ENCODE data around the gene MAP2K7.
"Not testable (repeated sequence)": the region's sequence is repeated elsewhere in the genome, so short reads cannot be mapped to it uniquely, and the experiment has no call there.

Gene MAP2K7

DNA sequence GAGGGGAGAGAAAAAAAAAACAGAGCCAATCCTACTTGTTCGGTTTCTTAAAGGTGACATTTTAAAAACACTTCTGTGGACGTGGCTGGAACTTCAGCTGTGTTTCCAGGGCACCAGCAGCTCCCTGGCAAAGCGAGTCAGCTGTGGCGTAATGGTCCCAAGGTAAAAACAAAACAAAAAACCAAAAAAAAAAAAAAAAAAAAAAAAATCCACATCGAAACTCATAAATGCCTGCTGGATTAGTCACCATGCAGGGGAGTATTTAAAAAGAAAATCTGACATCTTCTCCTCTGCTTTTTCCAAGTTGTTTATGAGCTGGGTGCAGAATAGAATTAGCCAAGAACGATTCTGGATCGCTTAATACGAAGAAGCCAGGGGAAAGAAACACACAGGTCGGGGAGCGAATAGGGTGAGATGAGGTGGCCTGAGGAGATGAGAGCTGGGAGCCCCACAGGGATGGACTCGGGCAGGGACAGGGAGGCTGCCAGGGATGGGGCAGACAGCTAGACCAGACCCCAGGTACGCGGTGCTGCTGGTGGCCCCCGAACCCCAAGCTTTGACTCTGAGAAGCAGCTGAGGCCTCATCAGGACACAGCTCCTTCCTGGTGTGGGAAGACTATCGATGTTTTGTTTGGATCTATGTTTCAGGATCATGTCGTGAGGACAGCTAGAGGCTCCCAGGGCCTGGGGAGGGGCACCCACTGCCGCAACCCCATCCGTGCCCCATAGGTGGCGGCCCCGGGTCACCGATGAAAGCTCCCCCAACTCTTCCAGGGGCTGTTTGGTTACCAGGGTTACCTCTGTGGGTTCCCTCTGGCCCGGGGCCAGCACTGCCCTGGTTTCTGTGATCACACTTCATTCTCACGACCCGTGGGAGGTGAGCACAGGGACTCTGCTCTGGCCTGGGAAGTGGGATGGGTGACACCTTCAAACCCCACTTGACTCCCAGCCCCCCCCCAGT lies 25.3 kb downstream of the MAP2K7 start:
- in situ Hi-C loops (cut with MboI; ENCODE audit: low sequenced_read_pairs): no loop called here

DNA sequence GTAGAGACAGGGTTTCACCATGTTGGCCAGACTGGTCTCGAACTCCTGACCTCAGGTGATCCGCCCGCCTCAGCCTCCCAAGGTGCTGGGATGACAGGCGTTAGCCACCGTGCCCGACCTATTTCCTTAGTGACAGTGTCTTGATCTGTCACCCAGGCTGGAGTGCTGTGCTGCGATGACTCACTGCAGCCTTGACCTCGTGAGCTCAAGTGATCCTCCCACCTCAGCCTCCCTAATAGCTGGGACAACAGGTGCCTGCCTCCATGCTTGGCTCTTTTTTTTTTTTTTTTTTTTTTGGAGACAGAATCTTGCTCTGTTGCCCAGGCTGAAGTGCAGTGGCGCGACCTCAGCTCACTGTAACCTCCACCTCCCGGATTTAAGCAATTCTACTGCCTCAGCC lies 26.4 kb downstream of the MAP2K7 start:
- in situ Hi-C loops (cut with MboI; ENCODE audit: low sequenced_read_pairs): not testable (repeated sequence)

DNA sequence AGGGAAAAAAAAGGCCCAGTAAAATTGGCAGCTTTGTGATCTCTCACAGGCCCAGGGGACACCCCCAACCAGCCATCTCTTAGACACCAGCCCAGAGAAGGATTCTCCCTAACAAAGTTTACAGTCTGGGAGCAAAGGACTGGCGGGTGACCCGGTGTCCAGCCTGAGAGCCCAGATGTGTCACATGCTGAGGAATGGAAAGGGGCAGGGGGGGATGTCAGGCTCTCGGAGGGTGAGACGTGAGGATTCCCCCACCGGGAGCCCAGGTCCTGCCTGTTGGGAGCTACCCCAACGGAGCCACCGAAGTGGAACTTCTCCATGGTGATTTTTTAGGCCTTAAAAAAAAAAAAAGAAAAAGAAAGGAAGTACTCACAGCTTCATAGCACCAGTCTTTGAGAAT lies 27.1 kb downstream of the MAP2K7 start:
- in situ Hi-C loops (cut with MboI; ENCODE audit: low sequenced_read_pairs): no loop called here

DNA sequence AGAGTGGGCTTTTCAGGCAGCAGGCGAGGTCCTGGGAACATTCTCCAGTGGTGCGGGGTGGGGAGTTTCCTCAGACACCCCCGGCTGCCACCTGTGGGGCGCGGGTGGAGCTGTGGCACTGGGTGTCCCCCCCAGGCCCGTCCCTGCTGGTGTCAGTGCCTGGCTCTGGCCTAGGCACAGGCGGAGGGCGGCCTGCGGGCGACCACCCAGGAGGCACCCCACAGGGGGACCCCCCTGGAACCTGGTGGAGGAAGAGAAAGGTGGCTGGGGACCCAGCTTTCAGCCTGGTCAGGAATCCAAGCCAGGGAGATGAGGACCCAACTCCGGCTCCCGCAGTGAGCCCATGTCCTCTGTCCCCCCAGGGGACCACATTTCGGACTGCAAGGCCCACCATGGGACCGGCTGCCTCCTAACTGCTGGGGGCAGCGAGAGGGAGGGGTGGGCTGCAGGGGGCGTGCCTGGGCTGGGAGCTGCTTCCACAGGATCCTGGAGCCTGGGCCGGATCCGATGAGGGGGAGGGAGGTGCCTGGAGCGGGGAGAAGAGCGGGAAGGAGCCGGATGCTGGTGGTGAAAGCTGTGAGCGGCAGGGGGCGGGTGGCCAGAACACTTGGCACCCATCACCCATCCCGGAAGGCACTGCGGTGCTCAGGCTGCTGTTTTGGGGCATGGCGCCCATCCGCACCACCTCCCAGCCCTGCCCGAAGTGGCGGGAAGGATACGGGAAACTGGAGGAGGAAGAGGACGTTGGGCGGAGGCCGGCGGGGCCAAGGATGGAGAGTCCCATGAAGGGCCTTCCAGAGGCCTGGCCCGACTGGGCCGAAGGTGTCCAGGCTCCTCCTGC lies 27.8 kb downstream of the MAP2K7 start:
- in situ Hi-C loops (cut with MboI; ENCODE audit: low sequenced_read_pairs): no loop called here

DNA sequence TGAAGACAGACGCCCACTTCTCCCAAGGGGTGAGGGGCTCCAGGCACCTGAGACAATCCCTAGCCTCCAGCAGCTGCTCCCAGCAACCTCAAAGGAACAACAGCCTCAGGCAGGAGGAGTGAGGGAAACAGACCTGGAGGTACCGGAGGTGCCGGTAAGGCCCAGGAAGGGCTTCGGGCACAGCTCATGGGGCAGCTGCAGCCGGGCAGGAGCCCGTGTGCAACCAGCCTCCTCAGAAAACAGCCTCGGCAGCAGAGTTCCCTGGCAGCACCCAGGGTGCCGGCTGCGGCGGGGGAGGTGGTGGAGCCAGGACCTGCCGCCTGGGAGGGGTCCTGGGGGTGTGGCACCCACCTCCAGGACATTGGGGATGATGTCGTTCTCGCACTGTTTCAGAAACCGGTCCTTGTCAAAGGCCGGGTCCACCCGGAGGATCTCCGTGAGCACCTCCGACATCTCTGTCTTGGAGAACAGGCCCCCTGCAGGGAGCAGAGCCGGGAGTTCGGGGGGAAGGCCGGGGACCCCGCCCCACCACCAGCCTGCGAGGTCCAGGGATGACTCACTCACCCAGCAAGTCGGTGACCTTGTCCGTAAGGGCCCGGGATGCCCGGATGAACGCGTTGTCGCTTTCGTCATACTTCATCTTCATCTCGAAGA lies 28.7 kb downstream of the MAP2K7 start:
- in situ Hi-C loops (cut with MboI; ENCODE audit: low sequenced_read_pairs): no loop called here

DNA sequence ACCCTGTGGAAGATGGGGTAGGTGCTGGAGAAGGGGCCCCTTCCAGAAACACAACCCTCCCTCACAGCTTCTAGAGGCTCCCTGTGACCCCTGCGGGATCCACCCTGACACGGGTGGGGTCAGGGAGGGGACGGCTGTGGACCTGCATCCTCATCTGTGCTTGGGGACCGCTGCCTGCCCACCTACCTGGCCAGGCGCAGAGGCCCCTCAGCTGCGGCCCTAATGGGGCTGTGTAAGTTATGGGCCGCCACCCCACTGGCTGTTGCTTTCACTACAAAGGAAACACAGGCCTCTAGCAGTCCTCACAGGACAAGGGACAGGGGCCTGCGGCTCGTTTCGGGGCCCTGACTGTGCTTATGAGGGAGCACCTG lies 29.2 kb downstream of the MAP2K7 start:
- in situ Hi-C loops (cut with MboI; ENCODE audit: low sequenced_read_pairs): no loop called here

DNA sequence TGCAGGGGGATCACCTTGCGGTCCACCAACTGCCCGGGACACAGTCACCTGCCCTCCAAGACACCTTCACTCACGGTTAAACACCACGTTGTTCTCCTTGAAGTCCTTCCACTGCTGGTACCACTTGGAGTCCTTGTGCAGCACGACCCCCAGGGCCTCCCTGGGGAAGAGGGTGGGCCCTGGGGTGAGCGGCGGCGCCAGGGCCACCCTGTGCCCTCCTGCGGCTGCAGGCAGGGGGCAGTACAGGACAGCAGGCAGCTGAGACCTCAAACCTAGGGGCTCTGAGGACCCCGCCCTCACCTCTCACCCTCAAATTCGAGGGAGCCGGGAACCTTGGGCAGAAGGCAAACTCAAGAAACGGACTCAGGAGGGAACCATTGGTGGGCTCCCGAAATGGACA lies 29.7 kb downstream of the MAP2K7 start:
- in situ Hi-C loops (cut with MboI; ENCODE audit: low sequenced_read_pairs): no loop called here

DNA sequence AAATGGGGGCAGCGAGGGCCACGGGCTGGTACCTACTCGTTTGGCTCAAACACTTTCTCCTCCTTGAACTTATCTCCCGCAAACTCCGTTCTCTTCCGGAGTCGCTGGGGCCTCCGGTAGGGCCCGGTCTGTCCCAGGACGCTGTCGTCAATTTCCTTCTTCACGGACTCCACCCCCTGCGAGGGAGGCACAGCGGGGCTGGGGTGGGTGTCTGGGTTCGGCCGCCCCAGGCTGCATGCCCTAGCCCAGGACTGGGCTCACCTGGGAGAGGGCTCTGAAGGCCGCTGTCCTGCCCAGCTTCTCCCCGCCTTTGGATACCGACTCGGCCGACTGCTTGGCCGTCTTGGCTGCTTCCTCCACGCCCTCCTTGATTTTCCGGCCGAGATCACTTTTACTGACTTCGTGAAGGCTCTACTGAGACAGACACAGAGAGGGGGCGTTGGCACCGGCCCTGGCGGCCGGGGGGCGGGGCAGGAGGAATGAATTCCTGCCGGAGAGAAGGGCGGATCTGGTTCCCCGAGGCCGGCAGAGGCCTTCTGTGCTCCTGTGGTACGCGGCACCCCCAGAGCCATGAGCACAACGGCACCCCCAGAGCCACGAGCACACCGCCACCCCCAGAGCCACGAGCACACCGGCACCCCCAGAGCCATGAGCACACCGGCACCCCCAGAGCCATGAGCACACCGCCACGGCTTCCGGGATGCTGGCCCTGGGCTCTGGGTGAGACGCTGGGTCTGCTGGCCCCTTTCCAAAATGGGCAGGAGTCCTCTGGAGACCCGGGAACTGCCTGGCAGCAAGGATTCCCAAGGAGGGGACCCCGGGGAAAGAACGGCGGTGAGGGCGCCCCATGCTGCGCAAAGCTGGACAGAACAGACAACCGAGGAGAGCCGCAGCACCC lies 30.4 kb downstream of the MAP2K7 start:
- in situ Hi-C loops (cut with MboI; ENCODE audit: low sequenced_read_pairs): no loop called here

DNA sequence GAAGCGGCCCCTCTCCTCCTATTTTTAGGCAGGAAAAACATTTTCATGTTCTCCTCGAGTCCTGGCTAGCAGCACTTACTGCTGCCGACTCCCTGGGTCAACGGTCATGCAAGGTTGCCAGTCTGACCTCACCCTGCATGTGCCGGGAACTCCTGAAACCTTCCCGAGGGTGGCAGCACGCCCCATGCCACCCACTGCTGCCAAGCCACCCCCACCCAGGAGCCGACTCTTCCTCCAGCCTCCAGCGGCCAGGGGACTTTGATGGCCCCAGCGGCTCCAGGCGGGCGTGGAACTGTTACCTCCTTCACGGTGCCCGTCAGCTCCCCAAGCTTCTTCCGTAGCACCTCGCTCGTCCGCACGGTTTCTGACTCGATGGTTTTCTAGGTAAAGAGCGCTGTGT lies 31.1 kb downstream of the MAP2K7 start:
- in situ Hi-C loops (cut with MboI; ENCODE audit: low sequenced_read_pairs): no loop called here

DNA sequence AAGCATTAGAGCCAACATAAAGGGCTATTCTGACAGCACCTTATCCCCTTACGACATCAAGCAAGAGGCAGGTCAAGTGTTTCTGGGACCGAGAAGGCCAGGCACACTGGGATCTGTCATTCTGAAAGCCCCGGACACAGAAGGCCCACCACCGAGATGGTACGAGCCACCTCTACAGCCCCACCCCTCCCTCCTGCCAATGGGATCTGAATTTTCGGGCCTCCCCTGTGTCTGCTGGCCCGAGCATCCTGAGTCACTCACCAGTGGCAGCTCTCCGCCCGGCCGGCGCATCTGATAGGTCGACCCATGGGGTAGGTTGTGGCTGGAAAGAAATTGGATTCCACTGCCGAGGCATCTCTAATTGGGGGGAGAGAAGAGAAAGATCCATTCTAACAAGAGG lies 37.2 kb downstream of the MAP2K7 start:
- in situ Hi-C loops (cut with MboI; ENCODE audit: low sequenced_read_pairs): no loop called here

DNA sequence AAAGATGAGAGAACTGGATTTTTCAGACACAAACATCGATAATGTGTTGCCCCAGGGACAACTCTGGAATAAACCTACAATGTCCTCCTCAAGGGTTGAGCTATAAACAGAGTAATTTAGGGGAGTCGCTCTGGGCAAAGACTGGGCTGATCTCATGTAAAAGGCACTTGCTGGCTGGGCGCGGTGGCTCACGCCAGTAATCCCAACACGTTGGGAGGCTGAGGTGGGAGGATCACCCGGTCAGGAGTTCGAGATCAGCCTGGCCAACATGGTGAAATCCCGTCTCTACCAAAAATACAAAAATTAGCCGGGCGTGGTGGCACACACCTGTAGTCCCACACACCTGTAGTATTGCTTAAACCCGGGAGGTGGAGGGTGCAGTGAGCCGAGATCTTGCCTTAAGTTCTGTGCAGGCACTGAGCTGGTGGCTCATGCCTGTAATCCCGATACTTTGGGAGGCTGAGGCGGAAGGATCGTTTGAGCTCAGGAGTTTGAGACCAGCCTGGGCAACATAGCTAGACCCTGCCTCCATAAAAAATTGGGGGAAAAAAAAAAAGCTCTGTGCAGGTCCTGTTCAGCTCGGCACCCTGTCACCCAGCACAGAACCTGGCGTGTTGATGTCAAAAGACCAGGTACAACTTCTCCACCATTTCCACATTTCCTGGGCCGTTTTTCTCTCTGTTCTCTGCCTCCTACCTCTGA lies 38.4 kb downstream of the MAP2K7 start:
- in situ Hi-C loops (cut with MboI; ENCODE audit: low sequenced_read_pairs): no loop called here

DNA sequence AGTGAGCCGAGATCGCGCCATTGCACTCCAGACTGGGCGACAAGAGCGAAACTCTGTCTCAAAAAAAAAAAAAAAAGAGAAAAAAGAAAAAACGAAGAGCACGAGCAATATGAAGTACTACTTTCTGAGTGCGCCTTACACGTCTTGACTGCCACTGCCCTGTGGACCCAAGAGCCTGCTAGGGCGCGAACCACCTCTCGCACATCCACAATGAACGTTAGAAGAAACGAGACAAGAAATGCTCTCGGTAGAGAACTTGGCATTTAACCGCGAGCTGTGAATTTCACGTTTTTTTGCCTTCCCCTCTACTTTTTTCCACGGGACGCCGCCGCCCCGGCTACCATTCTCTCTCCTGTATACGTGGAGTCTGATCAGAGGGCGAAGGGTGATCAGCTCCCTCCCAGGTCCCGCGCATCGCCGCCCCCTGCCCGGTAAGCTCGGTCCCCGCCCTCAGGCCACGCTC lies 39.3 kb downstream of the MAP2K7 start:
- in situ Hi-C loops (cut with MboI; ENCODE audit: low sequenced_read_pairs): no loop called here

DNA sequence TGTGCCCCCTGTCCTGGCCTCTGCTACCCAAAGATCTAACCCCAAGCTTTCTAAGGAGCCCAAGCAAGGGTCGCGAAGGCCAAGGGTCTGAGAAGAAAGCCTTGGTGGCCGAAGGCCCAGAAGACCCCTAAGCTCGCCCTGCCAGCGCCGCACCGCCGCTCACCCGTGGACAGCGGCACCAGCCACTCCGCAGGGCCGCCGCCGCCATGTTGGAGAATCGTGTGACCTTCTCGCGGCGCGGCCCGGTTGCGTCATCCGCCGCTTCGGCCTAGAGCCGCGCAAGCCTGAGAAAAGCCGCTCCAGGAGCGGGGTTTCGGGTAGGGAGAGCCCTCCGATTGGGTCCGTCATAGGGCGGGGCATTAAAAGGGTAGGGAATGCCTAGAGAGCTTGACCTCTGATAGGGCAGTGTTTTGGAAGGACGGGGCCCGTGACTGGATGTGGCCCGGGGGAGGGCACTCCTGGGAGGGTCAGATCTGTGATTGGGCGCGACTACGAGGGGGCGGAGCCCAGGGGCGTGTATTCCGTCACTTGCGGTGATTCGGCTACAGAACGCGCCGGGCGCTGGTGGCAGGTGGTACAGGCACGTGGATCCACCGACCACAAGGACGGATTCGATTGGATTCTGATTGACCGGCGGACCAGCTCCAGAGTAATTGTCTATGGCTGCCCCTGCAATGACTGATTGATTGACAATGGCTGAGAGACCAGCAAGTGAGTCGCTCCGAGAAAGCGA lies 39.9 kb downstream of the MAP2K7 start, which contains the start of gene TIMM44:
Gene TIMM44, minus strand, starts transcription at position 223 of the 733 bp plus-strand sequence. Its CDS starts 15 bp downstream, at position 208.
- in situ Hi-C loops (cut with MboI; ENCODE audit: low sequenced_read_pairs): no loop called here

DNA sequence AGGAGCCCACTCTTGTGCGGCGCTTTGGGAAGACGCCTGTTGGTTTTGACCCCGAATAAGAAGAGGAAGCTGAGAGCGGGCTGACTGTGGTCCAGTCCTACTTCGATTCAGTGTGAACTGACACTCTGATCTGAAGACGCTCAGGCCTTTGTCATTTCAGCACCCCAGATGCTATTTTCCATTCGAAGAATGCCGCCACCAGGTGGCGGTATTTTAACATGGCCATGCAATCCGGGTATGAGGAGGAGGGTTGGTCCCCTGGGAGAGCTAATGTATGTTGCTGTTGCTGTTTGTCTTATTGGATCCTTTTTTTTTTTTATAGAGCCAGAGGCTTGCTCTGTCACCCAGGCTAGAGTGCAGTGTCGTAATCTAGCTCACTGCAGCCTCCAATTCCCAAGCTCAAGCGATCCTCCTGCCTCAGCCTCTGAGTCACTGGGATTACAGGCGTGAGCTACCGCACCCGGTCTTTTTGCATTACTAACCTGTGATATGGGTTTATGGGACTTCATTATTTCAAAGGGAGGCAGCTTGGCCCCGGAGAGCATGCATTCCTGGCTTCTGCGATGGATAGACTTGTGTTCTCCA lies 40.6 kb downstream of the MAP2K7 start:
- in situ Hi-C loops (cut with MboI; ENCODE audit: low sequenced_read_pairs): no loop called here

DNA sequence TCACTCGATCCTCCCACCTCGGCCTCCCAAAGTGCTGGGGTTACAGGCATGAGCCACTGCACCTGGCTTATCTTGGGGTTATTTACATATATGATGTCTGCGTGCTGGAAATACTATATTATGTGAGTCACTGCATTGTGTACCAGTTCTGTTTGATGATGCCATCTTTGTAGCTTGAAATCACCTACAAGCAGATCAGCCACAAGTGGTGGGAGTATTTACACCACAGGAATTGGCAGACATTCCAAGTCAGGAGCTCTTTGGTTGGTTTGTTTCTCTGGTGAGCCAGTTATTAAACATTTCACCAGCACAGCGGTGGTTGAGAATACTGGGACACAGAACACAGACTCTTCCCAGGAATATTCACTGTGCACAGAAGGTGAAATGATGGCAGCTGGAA lies 44.3 kb downstream of the MAP2K7 start:
- in situ Hi-C loops (cut with MboI; ENCODE audit: low sequenced_read_pairs): no loop called here

DNA sequence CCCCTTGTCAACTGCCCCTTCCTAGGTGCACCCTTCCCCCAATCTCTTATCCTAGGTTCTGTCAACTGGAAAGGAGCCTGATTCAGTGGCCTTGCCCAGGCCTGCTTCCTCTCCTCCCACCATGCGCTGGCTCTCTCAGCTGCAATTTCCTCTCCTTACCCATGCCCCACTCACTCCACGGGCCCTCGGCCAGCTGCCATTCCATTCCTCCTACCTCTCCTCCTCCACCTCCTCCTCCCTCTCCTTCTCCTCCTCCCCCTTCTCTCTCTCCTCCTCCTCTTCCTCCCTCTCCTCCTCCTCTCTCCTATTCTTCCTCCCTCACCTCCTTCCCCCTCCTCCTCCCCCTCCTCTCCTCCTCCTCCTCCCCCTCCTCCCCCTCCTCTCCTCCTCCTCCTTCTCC lies 49.4 kb downstream of the MAP2K7 start:
- in situ Hi-C loops (cut with MboI; ENCODE audit: low sequenced_read_pairs): no loop called here

DNA sequence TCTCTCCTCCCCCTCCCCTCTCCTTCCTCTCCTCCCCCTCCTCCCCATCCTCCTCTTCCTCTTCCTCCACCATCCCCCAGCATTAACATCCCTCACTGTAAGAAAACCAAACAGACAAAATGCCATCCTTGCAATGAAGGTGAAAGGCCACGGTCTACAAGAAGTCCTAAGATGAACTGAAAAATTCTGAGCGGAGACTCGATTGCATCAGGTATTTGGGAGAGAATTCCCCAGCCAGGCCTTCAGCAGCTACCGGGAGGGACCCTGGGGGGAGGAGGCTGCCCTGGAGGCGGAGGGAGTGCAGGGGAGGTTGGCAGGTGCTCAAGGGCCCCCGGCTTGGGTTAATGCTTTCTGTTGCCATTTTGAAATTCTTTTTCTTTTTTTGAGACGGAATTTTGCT lies 49.9 kb downstream of the MAP2K7 start:
- in situ Hi-C loops (cut with MboI; ENCODE audit: low sequenced_read_pairs): no loop called here

DNA sequence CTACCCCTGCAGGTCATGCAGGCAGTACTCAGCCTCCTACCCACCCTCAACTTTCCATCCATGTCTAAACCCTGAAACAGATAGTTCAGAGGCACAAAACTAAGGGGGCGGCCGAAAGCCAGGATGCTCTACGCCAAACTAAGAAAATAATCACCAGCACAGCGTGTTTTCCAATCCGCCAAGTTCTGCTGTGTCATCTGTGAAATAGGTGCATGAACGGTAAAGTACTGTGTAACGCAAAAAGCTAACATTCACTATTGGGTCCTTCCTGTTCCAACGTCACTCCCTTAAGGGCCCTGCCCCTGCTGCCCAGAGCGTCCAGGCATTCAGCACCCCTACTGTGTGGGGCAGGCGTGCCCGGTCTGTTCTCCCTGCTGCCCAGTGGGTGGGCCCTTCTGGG lies 52.0 kb downstream of the MAP2K7 start:
- in situ Hi-C loops (cut with MboI; ENCODE audit: low sequenced_read_pairs): no loop called here

DNA sequence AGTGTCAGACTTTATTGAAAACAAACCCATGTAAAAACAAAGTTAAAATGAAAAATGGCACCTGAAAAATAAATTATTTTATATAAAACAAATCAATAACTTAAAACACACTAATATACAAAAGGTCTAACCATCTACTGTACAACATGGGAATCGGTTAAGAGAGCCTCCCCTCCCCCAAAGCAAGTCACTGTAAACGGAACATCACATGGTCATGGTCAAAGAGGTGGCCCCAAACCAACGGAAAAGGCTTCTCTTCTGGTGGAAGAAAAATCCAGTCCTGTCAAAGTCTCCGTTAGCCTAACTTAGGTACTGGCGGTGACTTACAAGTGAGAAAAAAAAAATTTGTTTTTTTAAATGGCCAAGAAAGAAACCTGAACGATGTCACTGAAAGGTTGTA lies 55.5 kb downstream of the MAP2K7 start:
- in situ Hi-C loops (cut with MboI; ENCODE audit: low sequenced_read_pairs): no loop called here
